Measurements from ENCODE around the gene CYBC1. TPM values are rescaled to one million over a fixed set of nuclear protein-coding genes. Genes with fewer than 3 reads are reported as not detected.

CYBC1 gene
- total and polyA plus RNA-seq, 2 of the 8 experiments (the other 6 are each of a cell fraction or from before 2014, with no cell fraction given): 74.6 to 81.4 TPM

DNA sequence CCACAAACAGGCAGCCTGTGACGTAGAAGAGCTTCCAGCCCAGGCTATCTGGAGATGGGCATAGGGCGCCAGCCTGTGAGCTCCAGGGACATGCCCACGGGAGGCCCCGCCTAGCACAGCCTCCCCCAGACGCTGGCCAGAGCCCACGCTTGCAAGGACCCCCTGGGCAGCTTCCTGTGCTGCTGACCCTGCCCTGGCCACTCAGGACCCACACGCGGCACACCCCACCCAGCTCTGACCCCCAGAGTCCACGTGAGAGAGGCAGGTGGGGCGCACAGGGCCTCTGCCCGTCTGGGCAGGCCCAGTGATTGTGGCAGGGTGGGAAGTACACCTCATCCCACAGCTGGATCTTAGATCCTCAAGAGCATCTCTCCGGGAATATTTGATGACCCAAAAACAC, 3.9 kb downstream of the CYBC1 start:
- peaks cover 0 to 9% (median 5%) of the 10 kb centered on the region in 4 experiments; a peak in 5 of 7 replicates for H3K4me1 ChIP-seq (replicated peaks in 1 of 4; ENCODE audit: control insufficient read depth in 3 of 4, insufficient read depth in 4 of 4, low read length in 3 of 4)
- FAIRE-seq: no peak
- no peak overlapping the region for H3K4ac ChIP-seq (replicated peaks; ENCODE audit: insufficient read length, low read depth, low read length)
- H3K4me3 ChIP-seq (ENCODE audit: extremely low read depth in 1 of 4, insufficient read depth in 2 of 4, low read depth in 3 of 4, low read length in 4 of 4): no peak overlapping the region
- H4K20me1 ChIP-seq (replicated peaks in 1 of 2; ENCODE audit: control insufficient read depth in 1 of 2, insufficient read depth in 2 of 2, low read length in 2 of 2): peaks cover 2 to 28% of the 10 kb centered on the region in 2 experiments
- ChIA-PET CTCF (ENCODE audit: partially characterized antibody) (interaction anchor here (1.5 to 2.8 kb wide), 2 partner anchors 22 to 30 kb away, joined by 6 to 11 read pairs; partner anchors contain the start of gene HEXD), POLR2A (ENCODE audit: partially characterized antibody) (interaction anchor here (1.3 to 1.5 kb wide), 2 partner anchors 11 to 16 kb away, joined by 3 read pairs; no protein-coding TSS in a partner anchor)
- H4K91ac ChIP-seq (replicated peaks; ENCODE audit: insufficient read length, low read length): no peak overlapping the region
- no peak overlapping the region for H3K27ac ChIP-seq (ENCODE audit: low read depth, low read length)
- no peak overlapping the region for H2BK120ac ChIP-seq (replicated peaks; ENCODE audit: low read depth, low read length)
- no peak overlapping the region for H2AK5ac ChIP-seq (ENCODE audit: low read depth, low read length)
- no peak overlapping the region for H3K18ac ChIP-seq (ENCODE audit: extremely low read depth, low read length)
- H2BK20ac ChIP-seq (ENCODE audit: low read length): no peak overlapping the region
- no peak overlapping the region for H3K9ac ChIP-seq (replicated peaks in 1 of 4; ENCODE audit: extremely low read depth in 1 of 4, low read depth in 3 of 4, low read length in 3 of 4)
- H3K23me2 ChIP-seq (ENCODE audit: low read depth, low read length): peaks cover 4% of the 10 kb centered on the region; the same call in 1 of the 2 replicates
- DNase-seq (ENCODE audit: low read depth in 1 of 2, low spot score in 2 of 2): no peak
- no peak overlapping the region for H4K5ac ChIP-seq (ENCODE audit: insufficient read length, low read depth, low read length)
- 91% methylated on average over 12 of the region's 12 CpGs; no CpG with 5 or more reads in 1 of the 2 experiments for WGBS, 2 experiments (ENCODE audit: extremely low coverage in 1 of 2, insufficient coverage in 1 of 2, insufficient read length in 1 of 2, insufficient replicate concordance in 2 of 2, low coverage in 1 of 2, low lambda C conversion rate in 2 of 2, missing lambda C conversion rate in 1 of 2)
- no peak overlapping the region for H2AFZ ChIP-seq (ENCODE audit: low read length)
- H3K79me2 ChIP-seq (ENCODE audit: control insufficient read depth in 1 of 2, insufficient read depth in 2 of 2, low read length in 2 of 2): peaks cover 0 to 6% of the 10 kb centered on the region in 2 experiments; a peak in 1 of 4 replicates
- H2BK5ac ChIP-seq (ENCODE audit: low read depth, low read length): no peak overlapping the region
- peaks cover 4 to 17% (median 12%) of the 10 kb centered on the region in 4 experiments; a peak in 4 of 8 replicates for H3K36me3 ChIP-seq (ENCODE audit: control insufficient read depth in 2 of 4, insufficient read depth in 4 of 4, low read length in 3 of 4)
- H2BK15ac ChIP-seq (ENCODE audit: low read length): no peak overlapping the region
- H3K23ac ChIP-seq (ENCODE audit: insufficient read length): no peak overlapping the region
- peak overlapping the region; percentile 28; the same call in 1 of the 2 replicates for H4K8ac ChIP-seq (ENCODE audit: extremely low read depth, insufficient read depth, low read length)
- no peak overlapping the region for H3K14ac ChIP-seq (ENCODE audit: insufficient read length)
- H3K79me1 ChIP-seq (ENCODE audit: low read depth, low read length): no peaks in the 10 kb centered on the region; the same call in 1 of the 2 replicates
- H2BK12ac ChIP-seq (ENCODE audit: low read depth, low read length): no peak overlapping the region
- no peak overlapping the region for H3K56ac ChIP-seq (replicated peaks; ENCODE audit: insufficient read length, low read depth, low read length)
- H3K9me3 ChIP-seq (ENCODE audit: insufficient read depth in 2 of 2, low read depth in 1 of 2, low read length in 1 of 2): no peaks in the 10 kb centered on the region
- no peak overlapping the region for H3K4me2 ChIP-seq (ENCODE audit: insufficient read depth in 1 of 2, low read depth in 2 of 2, low read length in 2 of 2)
- H3K27me3 ChIP-seq (replicated peaks in 1 of 4; ENCODE audit: control insufficient read depth in 3 of 4, extremely low read depth in 1 of 4, insufficient read depth in 3 of 4, low read length in 3 of 4): no peaks in the 10 kb centered on the region
- TF ChIP-seq FOSL1 (IDR thresholded peaks at IDR 0.05; ENCODE audit: insufficient read depth, low read depth, low read length) (no peak), TAF7 (optimal IDR thresholded peaks at IDR 0.05; ENCODE audit: borderline replicate concordance, low read depth, low read length) (no peak), RAD21 (IDR thresholded peaks at IDR 0.05 in 1 of 2, conservative IDR thresholded peaks at IDR 0.05 in 1 of 2; ENCODE audit: low read depth in 2 of 2, low read length in 2 of 2) (no peak), JUN (IDR thresholded peaks at IDR 0.05; ENCODE audit: low read depth, low read length) (no peak), SP1 (IDR thresholded peaks at IDR 0.05; ENCODE audit: low read depth, low read length) (no peak), KDM1A (IDR thresholded peaks at IDR 0.05; ENCODE audit: borderline replicate concordance, low read length) (no peak), SAP30 (IDR thresholded peaks at IDR 0.05; ENCODE audit: insufficient read depth, insufficient replicate concordance, low read length) (no peak), NANOG (IDR thresholded peaks at IDR 0.05; ENCODE audit: insufficient read depth, low read depth, low read length, poor library complexity, severe bottlenecking) (no peak), GTF2F1 (IDR thresholded peaks at IDR 0.05; ENCODE audit: borderline replicate concordance, low read depth, low read length) (no peak), MAFK (IDR thresholded peaks at IDR 0.05; ENCODE audit: low read depth, low read length) (no peak)
- TF ChIP-seq, protein P1, sequence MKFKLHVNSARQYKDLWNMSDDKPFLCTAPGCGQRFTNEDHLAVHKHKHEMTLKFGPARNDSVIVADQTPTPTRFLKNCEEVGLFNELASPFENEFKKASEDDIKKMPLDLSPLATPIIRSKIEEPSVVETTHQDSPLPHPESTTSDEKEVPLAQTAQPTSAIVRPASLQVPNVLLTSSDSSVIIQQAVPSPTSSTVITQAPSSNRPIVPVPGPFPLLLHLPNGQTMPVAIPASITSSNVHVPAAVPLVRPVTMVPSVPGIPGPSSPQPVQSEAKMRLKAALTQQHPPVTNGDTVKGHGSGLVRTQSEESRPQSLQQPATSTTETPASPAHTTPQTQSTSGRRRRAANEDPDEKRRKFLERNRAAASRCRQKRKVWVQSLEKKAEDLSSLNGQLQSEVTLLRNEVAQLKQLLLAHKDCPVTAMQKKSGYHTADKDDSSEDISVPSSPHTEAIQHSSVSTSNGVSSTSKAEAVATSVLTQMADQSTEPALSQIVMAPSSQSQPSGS (IDR thresholded peaks at IDR 0.05; ENCODE audit: low read length): no peak

Measured in H1 (cell line).